HepG2 (cell line): Measurements from ENCODE around the gene BROX. TPM values are rescaled to one million over a fixed set of nuclear protein-coding genes. Genes with fewer than 3 reads are reported as not detected.

Experiments
- ATAC-seq: fragments of 200-7000 bp; cut with Tn5 transposase; 3 replicates; pipeline ENCODE4 v1.9.1; 2020; ENCODE audit warnings: mild to moderate bottlenecking, moderate library complexity
- BruUV-seq: library from RNA; stranded (reverse); fragments of 400-500 nt; replicated peaks from 2 replicates; lab custom pipeline; 2021; lab: Mats Ljungman, UMichigan
- CTCF ChIA-PET: fragments of 300-600 bp; formaldehyde crosslinking; extraction: SDS; loops from one replicate; lab custom pipeline; 2021; ENCODE audit warnings: low total read pairs, inconsistent platforms, low intra/inter-chr PET ratio; lab: Yijun Ruan, JAX
- POLR2A ChIA-PET: fragments of 350-600 bp; sonication (Branson Sonifier 250); formaldehyde crosslinking; loops from one replicate; lab custom pipeline; 2020; ENCODE audit warnings: antibody characterized with exemption, inconsistent platforms; lab: Yijun Ruan, JAX
- DNase-seq: peaks from one replicate; pipeline ENCODE4 v3.0.0-alpha.2; 2015; ENCODE audit warnings: low spot score
- FAIRE-seq: peaks from 3 replicates; lab custom pipeline; 2011; peaks lifted over from hg19 to GRCh38; lab: Jason Lieb, UNC
- H2AFZ ChIP-seq: one replicate; pipeline ENCODE4 v1.6.1; 2011; ENCODE audit warnings: low read length, inconsistent platforms
- H3K27ac ChIP-seq: fragments of 300-600 bp; 3 replicates; pipeline ENCODE4 v1.8.0; 2011; ENCODE audit warnings: mixed run types, mild to moderate bottlenecking, mixed read lengths, low read length, inconsistent platforms; ENCODE audit not compliant: insufficient read depth; ENCODE audit errors: extremely low read length
- H3K27me3 ChIP-seq, 2 experiments: fragments of 200-600 bp in 1 of 2; 2 replicates in 1 of 2; 3 replicates in 1 of 2; pipeline versions ENCODE4 v1.6.0 to v1.8.0; 2011; ENCODE audit warnings: low read length in 2 of 2, mild to moderate bottlenecking in 2 of 2, moderate library complexity in 2 of 2, inconsistent platforms in 1 of 2; ENCODE audit not compliant: insufficient read depth in 2 of 2, control insufficient read depth in 1 of 2
- H3K36me3 ChIP-seq, 2 experiments: fragments of 200-600 bp in 1 of 2; replicated peaks in 1 of 2; 2 replicates in 1 of 2; 3 replicates in 1 of 2; pipeline versions ENCODE4 v1.5.1 to v1.8.0; 2011; ENCODE audit warnings: low read length in 2 of 2, inconsistent platforms in 1 of 2; ENCODE audit not compliant: insufficient read depth in 2 of 2, control insufficient read depth in 1 of 2
- H3K4me1 ChIP-seq: 2 replicates; pipeline ENCODE4 v1.5.1; 2012; ENCODE audit warnings: low read length, inconsistent platforms; ENCODE audit not compliant: insufficient read depth
- H3K4me2 ChIP-seq: 2 replicates; pipeline ENCODE4 v1.6.0; 2011; ENCODE audit warnings: low read depth, low read length, inconsistent platforms
- H3K4me3 ChIP-seq, 3 experiments: fragments of 200-600 bp in 1 of 3; sonication (generic), shearing (Covaris generic) in 1 of 3; replicated peaks in 1 of 3; 2 replicates each; pipeline ENCODE4 v1.5.1; 2011 to 2016; ENCODE audit warnings: low read length in 3 of 3, inconsistent platforms in 2 of 3, low read depth in 2 of 3, mild to moderate bottlenecking in 2 of 3, control low read depth in 1 of 3, mixed read lengths in 1 of 3; ENCODE audit not compliant: insufficient read depth in 1 of 3
- H3K79me2 ChIP-seq: one replicate; pipeline ENCODE4 v1.6.1; 2011; ENCODE audit warnings: low read length, inconsistent platforms; ENCODE audit not compliant: insufficient read depth
- H3K9ac ChIP-seq: 2 replicates; pipeline ENCODE4 v1.6.0; 2011; ENCODE audit warnings: mild to moderate bottlenecking, low read depth, low read length, inconsistent platforms; ENCODE audit not compliant: insufficient read depth
- H3K9me3 ChIP-seq: 2 replicates; pipeline ENCODE4 v1.5.1; 2012; ENCODE audit warnings: mild to moderate bottlenecking, low read length
- H4K20me1 ChIP-seq: 2 replicates; pipeline ENCODE4 v1.6.0; 2011; ENCODE audit warnings: inconsistent platforms, mild to moderate bottlenecking, low read length, moderate library complexity; ENCODE audit not compliant: insufficient read depth
- CHD2 ChIP-seq: IDR thresholded peaks from 2 replicates; pipeline ENCODE4 v1.6.1; 2011; ENCODE audit warnings: low read depth, low read length, improper control_type of control experiment
- MAFF ChIP-seq: IDR thresholded peaks from 2 replicates; pipeline ENCODE4 v1.6.1; 2011; ENCODE audit warnings: low read depth, low read length, improper control_type of control experiment
- MAFK ChIP-seq, 2 experiments: IDR thresholded peaks in 1 of 2; conservative IDR thresholded peaks in 1 of 2; 2 replicates each; pipeline ENCODE4 v1.6.1; 2011; ENCODE audit warnings: improper control_type of control experiment in 2 of 2, low read length in 2 of 2
- ZNF563 ChIP-seq: sonication (generic); formaldehyde crosslinking; IDR thresholded peaks from 2 replicates; pipeline ENCODE4 v1.8.0; 2022; ENCODE audit warnings: mild to moderate bottlenecking, moderate library complexity, missing genetic modification reagents
- ZNF629 ChIP-seq: sonication (generic); formaldehyde crosslinking; conservative IDR thresholded peaks from 2 replicates; pipeline ENCODE4 v1.5.0; 2020; ENCODE audit warnings: missing genetic modification reagents
- ZNF879 ChIP-seq: sonication (generic); formaldehyde crosslinking; IDR thresholded peaks from 2 replicates; pipeline ENCODE4 v1.8.1; 2023; ENCODE audit warnings: missing genetic modification reagents
- WGBS: methylation state at CpG from one replicate; pipeline ENCODE4 v1.1.6; 2017; ENCODE audit warnings: low lambda C conversion rate; 5-methylcytosine and 5-hydroxymethylcytosine counted together
- in situ Hi-C: cut with HindIII; loops from 2 replicates; pipeline ENCODE4 v1.10.0; 2017; ENCODE audit warnings: low pct_unique_long_range_greater_than_20kb; ENCODE audit not compliant: extremely low pct_ligation_motif_present
- intact Hi-C: fragments of 100-400 bp; cut with micrococcal nuclease; formaldehyde crosslinking; loops from one replicate; pipeline ENCODE4 v1.10.0; 2022; ENCODE audit not compliant: unreplicated experiment
- polyA plus RNA-seq, 8 experiments: library from polyadenylated mRNA; depleted of rRNA in 3 of 8; stranded (reverse) in 7 of 8; unstranded in 1 of 8; fragments of >200 nt; fragmentation: Illumina TruSeq in 4 of 8; extraction: Trizol in 4 of 8; gene quantifications; 2 replicates each; pipeline versions ENCODE4 v1.2.1 to v1.2.3, GENCODE V29; 2011 to 2016; ENCODE audit warnings: low read depth in 4 of 8, missing spikeins in 1 of 8, mixed read lengths in 1 of 8; ENCODE audit not compliant: insufficient read depth in 1 of 8
- total RNA-seq, 5 experiments: library from RNA; depleted of rRNA; stranded (reverse); fragments of >200 nt; fragmentation: Illumina TruSeq; extraction: Trizol; gene quantifications; 2 replicates each; pipeline ENCODE4 v1.2.3, GENCODE V29; 2016; ENCODE audit warnings: low read depth in 1 of 5
- TF ChIP-seq, protein P1 (sequence below): IDR thresholded peaks from 2 replicates; pipeline ENCODE4 v1.6.1; 2016; ENCODE audit warnings: low read depth, control low read depth

The BROX gene
- total and polyA plus RNA-seq, 2 of the 13 experiments (the other 11 are each of a cell fraction or from before 2014, with no cell fraction given), result 4.4 to 33.2 TPM

DNA sequence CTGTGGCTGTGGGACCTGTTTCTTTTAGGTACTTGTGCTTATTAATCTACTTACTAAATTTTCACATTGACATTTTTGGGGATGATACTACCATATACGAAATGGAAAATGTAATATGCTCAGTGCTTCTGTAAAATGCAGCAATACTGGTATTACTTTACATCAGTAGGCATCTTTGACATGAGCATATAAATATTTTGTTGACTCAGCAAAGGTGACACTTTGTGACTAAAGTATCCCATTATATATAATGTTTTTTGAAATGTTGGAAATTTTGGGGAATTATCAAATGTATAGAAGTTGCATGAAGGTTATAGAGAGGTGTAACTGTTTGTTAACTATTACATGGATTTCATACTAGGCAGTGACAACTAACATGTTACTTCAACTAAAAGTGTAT lies 22.4 kb downstream of the BROX start:
- WGBS, result 91% methylated on average over 1 of the region's 1 CpG
- Histone ChIP-seq H3K36me3 (peaks cover 5 to 42% of the 10 kb centered on the region in 2 experiments; a peak in 4 of 5 replicates), H3K4me3 (no peak overlapping the region), H3K9ac (no peak overlapping the region), H3K9me3 (no peaks in the 10 kb centered on the region), H2AFZ (no peak overlapping the region), H3K79me2 (no peaks in the 10 kb centered on the region), H3K4me2 (no peak overlapping the region), H3K4me1 (no peaks in the 10 kb centered on the region), H3K27ac (no peak overlapping the region), H3K27me3 (no peaks in the 10 kb centered on the region), H4K20me1 (no peaks in the 10 kb centered on the region)
- no peak for FAIRE-seq
- no peak for ATAC-seq
- POLR2A ChIA-PET, result no interaction called here
- in situ Hi-C loops (no loop called here), intact Hi-C loops (no loop called here)
- CTCF ChIA-PET, result no interaction called here
- no peak for DNase-seq
- BruUV-seq, result no TSS peak
- TF ChIP-seq MAFK (conservative IDR thresholded peaks at IDR 0.05 in 1 of 2, IDR thresholded peaks at IDR 0.05 in 1 of 2; ENCODE audit: low read length in 2 of 2), result peak; percentile 89 to 97
- no peak for TF ChIP-seq ZNF629 (CRISPR knock-in tag)
- TF ChIP-seq MAFF, result peak; percentile 94

DNA sequence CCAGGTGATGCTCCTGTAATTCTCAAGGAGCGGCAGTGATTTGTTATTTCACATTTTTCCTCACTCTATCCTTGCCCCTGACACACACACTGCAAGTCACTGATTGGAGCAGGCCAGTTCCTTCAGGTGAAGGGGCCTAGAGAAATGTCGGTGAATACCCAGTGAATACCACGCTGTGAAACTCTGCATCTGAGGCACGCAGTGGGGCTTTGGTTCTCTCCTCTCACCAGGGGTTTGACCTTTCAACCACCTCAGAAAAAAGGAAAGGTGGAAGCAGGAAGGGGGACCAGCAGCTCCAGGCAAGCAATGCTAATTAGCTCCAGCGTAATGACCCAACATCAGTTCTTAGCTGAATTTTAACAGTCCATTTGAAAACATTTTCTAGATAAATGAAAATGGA lies 24.1 kb downstream of the BROX start:
- H3K4me3 ChIP-seq, result no peak overlapping the region
- intact Hi-C loops (no loop called here), in situ Hi-C loops (no loop called here)
- CTCF ChIA-PET, result interaction anchor here (1.1 kb wide), 1 partner anchor 345 kb away, joined by 3 read pairs; no protein-coding TSS in a partner anchor
- BruUV-seq, result no TSS peak
- H4K20me1 ChIP-seq, result no peaks in the 10 kb centered on the region
- no peaks in the 10 kb centered on the region for H3K79me2 ChIP-seq
- no peak for DNase-seq
- no peak overlapping the region for H2AFZ ChIP-seq
- H3K36me3 ChIP-seq, result peaks cover 3 to 27% of the 10 kb centered on the region in 2 experiments; a peak in 4 of 5 replicates
- FAIRE-seq, result no peak
- no peaks in the 10 kb centered on the region for H3K4me1 ChIP-seq
- no peaks in the 10 kb centered on the region for H3K27me3 ChIP-seq
- no peak for TF ChIP-seq ZNF879
- TF ChIP-seq, protein P1, sequence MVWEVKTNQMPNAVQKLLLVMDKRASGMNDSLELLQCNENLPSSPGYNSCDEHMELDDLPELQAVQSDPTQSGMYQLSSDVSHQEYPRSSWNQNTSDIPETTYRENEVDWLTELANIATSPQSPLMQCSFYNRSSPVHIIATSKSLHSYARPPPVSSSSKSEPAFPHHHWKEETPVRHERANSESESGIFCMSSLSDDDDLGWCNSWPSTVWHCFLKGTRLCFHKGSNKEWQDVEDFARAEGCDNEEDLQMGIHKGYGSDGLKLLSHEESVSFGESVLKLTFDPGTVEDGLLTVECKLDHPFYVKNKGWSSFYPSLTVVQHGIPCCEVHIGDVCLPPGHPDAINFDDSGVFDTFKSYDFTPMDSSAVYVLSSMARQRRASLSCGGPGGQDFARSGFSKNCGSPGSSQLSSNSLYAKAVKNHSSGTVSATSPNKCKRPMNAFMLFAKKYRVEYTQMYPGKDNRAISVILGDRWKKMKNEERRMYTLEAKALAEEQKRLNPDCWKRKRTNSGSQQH (CRISPR knock-in tag), result no peak
- TF ChIP-seq ZNF563 (CRISPR knock-in tag), result no peak
- TF ChIP-seq CHD2, result no peak
- WGBS, result 100% methylated on average over 5 of the region's 5 CpGs
- H3K27ac ChIP-seq, result no peak overlapping the region
- POLR2A ChIA-PET, result interaction anchor here (0.9 kb wide), 1 partner anchor 23 kb away, joined by 4 read pairs; no protein-coding TSS in a partner anchor
- no peaks in the 10 kb centered on the region for H3K9me3 ChIP-seq
- no peak overlapping the region for H3K4me2 ChIP-seq
- no peak for ATAC-seq
- no peak overlapping the region for H3K9ac ChIP-seq
